KMS-11 (cell line): ENCODE results near the gene RBM15.
A peak's percentile ranks its signal among the peaks of the same experiment; 100 is the strongest.

Experiments used
- H2AFZ ChIP-seq: fragments of 200-600 bp; sonication (generic); 2 replicates; pipeline ENCODE4 v1.6.1; 2016; ENCODE audit warnings: antibody characterized with exemption, mixed run types, low read depth
- H3K27ac ChIP-seq: fragments of 200-600 bp; sonication (generic); 2 replicates; pipeline ENCODE4 v1.6.1; 2016; ENCODE audit warnings: mild to moderate bottlenecking, mixed run types
- H3K27me3 ChIP-seq: fragments of 200-600 bp; sonication (generic); 2 replicates; pipeline ENCODE4 v1.6.1; 2017; ENCODE audit warnings: mild to moderate bottlenecking, low read depth, mixed run types, moderate library complexity; ENCODE audit not compliant: insufficient read depth
- H3K36me3 ChIP-seq: fragments of 200-600 bp; sonication (generic); 2 replicates; pipeline ENCODE4 v1.6.1; 2017; ENCODE audit warnings: mild to moderate bottlenecking, mixed run types; ENCODE audit not compliant: insufficient read depth
- H3K4me1 ChIP-seq: fragments of 200-600 bp; sonication (generic); 2 replicates; pipeline ENCODE4 v1.6.1; 2016; ENCODE audit warnings: mild to moderate bottlenecking, low read depth, mixed run types; ENCODE audit not compliant: poor library complexity, severe bottlenecking
- H3K4me2 ChIP-seq: fragments of 200-600 bp; sonication (generic); 2 replicates; pipeline ENCODE4 v1.7.0; 2016; ENCODE audit warnings: mild to moderate bottlenecking, mixed run types
- H3K4me3 ChIP-seq: fragments of 200-600 bp; sonication (generic); IDR thresholded peaks from 2 replicates; pipeline ENCODE4 v1.6.1; 2017; ENCODE audit warnings: low read depth, low read length, mixed read lengths; ENCODE audit not compliant: insufficient read depth
- H3K79me2 ChIP-seq: fragments of 200-600 bp; sonication (generic); 2 replicates; pipeline ENCODE4 v1.6.1; 2016; ENCODE audit warnings: low read depth, mixed run types; ENCODE audit not compliant: insufficient read depth
- H3K9ac ChIP-seq: fragments of 200-600 bp; sonication (generic); 2 replicates; pipeline ENCODE4 v1.6.1; 2016; ENCODE audit warnings: mild to moderate bottlenecking, mixed run types
- H4K20me1 ChIP-seq: fragments of 200-600 bp; sonication (generic); 2 replicates; pipeline ENCODE4 v1.6.1; 2016; ENCODE audit warnings: mild to moderate bottlenecking, mixed run types; ENCODE audit not compliant: insufficient read depth
- CTCF ChIP-seq: fragments of 200-600 bp; sonication (generic); conservative IDR thresholded peaks from 2 replicates; pipeline ENCODE4 v1.6.1; 2017; ENCODE audit warnings: low read depth, mild to moderate bottlenecking, antibody characterized with exemption, low read length, moderate library complexity, mixed read lengths

RBM15 gene

GRCh38 chr1:110338886-110339406, at the start of gene RBM15:
Gene RBM15, plus strand, starts transcription at chr1:110339377. Its CDS starts 29 bp downstream, at chr1:110339406.
- no peaks in the 10 kb centered on the region for H3K27me3 ChIP-seq
- peak within 1 kb of the TSS; percentile 77 for H3K4me2 ChIP-seq
- TF ChIP-seq CTCF = no peak
- peak within 1 kb of the TSS; percentile 95 for H3K9ac ChIP-seq
- no peaks in the 10 kb centered on the region for H3K36me3 ChIP-seq
- H3K4me1 ChIP-seq = peaks cover 45% of the 10 kb centered on the region
- H2AFZ ChIP-seq = peak within 1 kb of the TSS; percentile 94
- no peaks in the 10 kb centered on the region for H4K20me1 ChIP-seq
- peak within 1 kb of the TSS; percentile 18 for H3K4me3 ChIP-seq
- H3K79me2 ChIP-seq = peaks cover 46% of the 10 kb centered on the region
- peak within 1 kb of the TSS; percentile 97 for H3K27ac ChIP-seq

- Histone ChIP-seq H3K27ac (no peak overlapping the region), H3K4me1 (no peaks in the 10 kb centered on the region), H4K20me1 (no peaks in the 10 kb centered on the region), H3K9ac (no peak overlapping the region), H2AFZ (no peak overlapping the region), H3K4me2 (no peak overlapping the region), H3K4me3 (no peak overlapping the region), H3K27me3 (no peaks in the 10 kb centered on the region), H3K79me2 (no peaks in the 10 kb centered on the region), H3K36me3 (no peaks in the 10 kb centered on the region)
- no peak for TF ChIP-seq CTCF
Observed at GRCh38 chr1:110291241-110292030, 47.7 kb upstream of the RBM15 start.

GRCh38 chr1:110292031-110292741, 47.0 kb upstream of the RBM15 start:
- H2AFZ ChIP-seq = no peak overlapping the region
- no peaks in the 10 kb centered on the region for H3K4me1 ChIP-seq
- no peaks in the 10 kb centered on the region for H4K20me1 ChIP-seq
- H3K9ac ChIP-seq = no peak overlapping the region
- H3K27me3 ChIP-seq = no peaks in the 10 kb centered on the region
- no peak overlapping the region for H3K27ac ChIP-seq
- no peaks in the 10 kb centered on the region for H3K79me2 ChIP-seq
- no peak overlapping the region for H3K4me2 ChIP-seq
- no peak for TF ChIP-seq CTCF
- no peaks in the 10 kb centered on the region for H3K36me3 ChIP-seq
- H3K4me3 ChIP-seq = no peak overlapping the region

GRCh38 chr1:110293601-110294104, 45.5 kb upstream of the RBM15 start:
- Histone ChIP-seq H3K4me3 (no peak overlapping the region), H3K79me2 (no peaks in the 10 kb centered on the region), H2AFZ (no peak overlapping the region), H3K9ac (no peak overlapping the region), H3K4me1 (no peaks in the 10 kb centered on the region), H4K20me1 (no peaks in the 10 kb centered on the region), H3K4me2 (no peak overlapping the region), H3K27ac (no peak overlapping the region), H3K36me3 (no peaks in the 10 kb centered on the region), H3K27me3 (no peaks in the 10 kb centered on the region)
- TF ChIP-seq CTCF = no peak
